GM12864 (cell line): ENCODE results near the gene GJA9.
"Not testable (repeated sequence)": the region's sequence is repeated elsewhere in the genome, so short reads cannot be mapped to it uniquely, and the experiment has no call there.

ENCODE experiments used
- DNase-seq: peaks from one replicate; pipeline ENCODE4 v3.0.0-alpha.2; 2011; ENCODE audit warnings: low read depth
- H3K4me3 ChIP-seq: 2 replicates; pipeline ENCODE4 v1.5.1; 2011; ENCODE audit warnings: mild to moderate bottlenecking, low read depth, low read length, control low read depth
- TF ChIP-seq, protein P1 (sequence below): IDR thresholded peaks from 2 replicates; pipeline ENCODE4 v1.5.1; 2011; ENCODE audit warnings: low read depth, mild to moderate bottlenecking, moderate library complexity, low read length, control low read depth, inconsistent platforms; ENCODE audit errors: missing control alignments

The GJA9 gene

DNA sequence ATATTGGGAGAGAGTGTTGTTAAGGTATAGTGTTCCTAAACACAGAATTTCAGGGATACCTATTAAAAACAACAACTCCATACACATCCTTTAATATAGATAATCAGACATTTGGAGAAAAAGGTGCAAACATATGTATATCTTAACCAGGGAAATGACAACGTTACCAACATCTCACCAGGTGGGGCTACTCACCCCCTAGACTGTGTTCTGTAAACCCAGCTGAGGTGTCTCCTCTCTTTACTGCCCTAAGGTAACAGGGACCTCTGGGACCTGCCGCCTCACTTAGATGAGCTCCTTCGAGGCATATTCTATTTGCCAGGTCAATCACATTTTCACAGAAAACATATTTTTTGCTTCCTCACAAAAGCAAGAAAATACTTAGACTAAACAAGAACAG is 35.2 kb downstream of the GJA9 start:
- TF ChIP-seq, protein P1, sequence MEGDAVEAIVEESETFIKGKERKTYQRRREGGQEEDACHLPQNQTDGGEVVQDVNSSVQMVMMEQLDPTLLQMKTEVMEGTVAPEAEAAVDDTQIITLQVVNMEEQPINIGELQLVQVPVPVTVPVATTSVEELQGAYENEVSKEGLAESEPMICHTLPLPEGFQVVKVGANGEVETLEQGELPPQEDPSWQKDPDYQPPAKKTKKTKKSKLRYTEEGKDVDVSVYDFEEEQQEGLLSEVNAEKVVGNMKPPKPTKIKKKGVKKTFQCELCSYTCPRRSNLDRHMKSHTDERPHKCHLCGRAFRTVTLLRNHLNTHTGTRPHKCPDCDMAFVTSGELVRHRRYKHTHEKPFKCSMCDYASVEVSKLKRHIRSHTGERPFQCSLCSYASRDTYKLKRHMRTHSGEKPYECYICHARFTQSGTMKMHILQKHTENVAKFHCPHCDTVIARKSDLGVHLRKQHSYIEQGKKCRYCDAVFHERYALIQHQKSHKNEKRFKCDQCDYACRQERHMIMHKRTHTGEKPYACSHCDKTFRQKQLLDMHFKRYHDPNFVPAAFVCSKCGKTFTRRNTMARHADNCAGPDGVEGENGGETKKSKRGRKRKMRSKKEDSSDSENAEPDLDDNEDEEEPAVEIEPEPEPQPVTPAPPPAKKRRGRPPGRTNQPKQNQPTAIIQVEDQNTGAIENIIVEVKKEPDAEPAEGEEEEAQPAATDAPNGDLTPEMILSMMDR, result no peak
- DNase-seq, result no peak
- no peak overlapping the region for H3K4me3 ChIP-seq

DNA sequence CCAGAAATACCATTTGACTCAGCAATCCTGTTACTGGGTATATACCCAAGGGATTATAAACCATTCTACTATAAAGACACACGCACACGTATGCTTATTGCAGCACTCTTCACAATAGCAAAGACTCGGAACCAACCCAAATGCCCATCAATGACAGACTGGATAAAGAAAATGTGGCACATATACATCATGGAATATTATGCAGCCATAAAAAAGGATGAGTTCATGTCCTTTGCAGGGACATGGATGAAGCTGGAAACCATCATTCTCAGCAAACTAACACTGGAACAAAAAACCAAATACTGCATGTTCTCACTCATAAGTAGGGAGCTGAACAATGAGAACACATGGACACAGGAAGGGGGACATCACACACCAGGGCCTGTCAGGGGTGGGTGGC is 36.3 kb downstream of the GJA9 start:
- not testable (repeated sequence) for H3K4me3 ChIP-seq, DNase-seq

DNA sequence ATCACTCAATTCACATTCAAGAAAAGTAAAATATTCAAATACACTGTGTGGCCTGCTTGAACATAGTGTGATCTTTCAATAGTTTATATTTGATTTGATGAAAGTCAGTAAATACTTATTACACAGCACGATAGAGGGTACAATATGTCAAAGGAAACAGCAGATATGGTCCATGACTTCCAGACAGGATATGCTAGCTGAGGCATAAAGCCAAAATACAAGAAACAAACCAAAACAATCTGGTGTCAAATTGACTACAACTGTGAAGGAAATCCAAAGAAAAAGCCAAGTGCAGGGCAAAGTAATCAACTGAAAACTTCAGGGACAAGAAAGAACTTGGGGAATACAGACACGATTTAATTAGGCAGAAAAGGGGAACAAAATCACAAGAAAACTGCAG is 41.1 kb downstream of the GJA9 start:
- no peak overlapping the region for H3K4me3 ChIP-seq
- no peak for DNase-seq
- TF ChIP-seq, protein P1, result no peak

DNA sequence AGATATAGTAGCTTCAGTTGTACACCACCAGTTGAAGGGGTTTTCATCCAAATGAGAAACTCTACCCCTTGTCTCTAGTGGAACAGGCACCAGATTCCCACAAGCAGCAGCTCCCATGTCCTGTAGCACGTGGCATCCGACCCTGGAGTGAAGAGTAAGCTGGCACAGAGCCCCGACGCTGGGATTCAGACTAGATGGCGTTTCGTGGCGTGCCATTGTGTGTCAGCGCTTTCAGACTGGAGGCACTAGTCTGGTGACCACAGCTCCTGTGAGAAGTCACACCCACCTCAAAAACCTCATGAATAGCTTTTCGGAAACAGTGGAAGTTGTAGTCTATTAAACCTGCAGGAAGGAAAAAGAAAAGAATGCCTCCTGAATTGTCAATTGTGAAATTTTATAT is 42.0 kb downstream of the GJA9 start:
- TF ChIP-seq, protein P1, result no peak
- DNase-seq, result no peak
- H3K4me3 ChIP-seq, result no peak overlapping the region

DNA sequence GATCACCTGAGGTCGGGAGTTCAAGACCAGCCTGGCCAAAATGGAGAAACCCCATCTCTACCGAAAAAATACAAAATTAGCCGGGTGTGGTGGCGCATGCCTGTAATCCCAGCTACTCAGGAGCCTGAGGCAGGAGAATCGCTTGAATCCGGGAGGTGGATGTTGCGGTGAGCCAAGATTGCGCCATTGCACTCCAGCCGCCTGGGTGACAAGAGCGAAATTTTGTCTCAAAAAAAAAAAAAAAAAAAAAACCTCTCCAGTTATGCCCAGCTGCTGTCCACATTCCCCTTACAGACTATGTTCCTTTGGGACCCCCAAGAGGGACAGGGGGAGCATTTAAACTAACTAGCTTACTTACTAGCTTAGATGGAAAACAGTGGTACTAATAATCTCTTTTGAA is 45.1 kb downstream of the GJA9 start:
- not testable (repeated sequence) for H3K4me3 ChIP-seq, DNase-seq

DNA sequence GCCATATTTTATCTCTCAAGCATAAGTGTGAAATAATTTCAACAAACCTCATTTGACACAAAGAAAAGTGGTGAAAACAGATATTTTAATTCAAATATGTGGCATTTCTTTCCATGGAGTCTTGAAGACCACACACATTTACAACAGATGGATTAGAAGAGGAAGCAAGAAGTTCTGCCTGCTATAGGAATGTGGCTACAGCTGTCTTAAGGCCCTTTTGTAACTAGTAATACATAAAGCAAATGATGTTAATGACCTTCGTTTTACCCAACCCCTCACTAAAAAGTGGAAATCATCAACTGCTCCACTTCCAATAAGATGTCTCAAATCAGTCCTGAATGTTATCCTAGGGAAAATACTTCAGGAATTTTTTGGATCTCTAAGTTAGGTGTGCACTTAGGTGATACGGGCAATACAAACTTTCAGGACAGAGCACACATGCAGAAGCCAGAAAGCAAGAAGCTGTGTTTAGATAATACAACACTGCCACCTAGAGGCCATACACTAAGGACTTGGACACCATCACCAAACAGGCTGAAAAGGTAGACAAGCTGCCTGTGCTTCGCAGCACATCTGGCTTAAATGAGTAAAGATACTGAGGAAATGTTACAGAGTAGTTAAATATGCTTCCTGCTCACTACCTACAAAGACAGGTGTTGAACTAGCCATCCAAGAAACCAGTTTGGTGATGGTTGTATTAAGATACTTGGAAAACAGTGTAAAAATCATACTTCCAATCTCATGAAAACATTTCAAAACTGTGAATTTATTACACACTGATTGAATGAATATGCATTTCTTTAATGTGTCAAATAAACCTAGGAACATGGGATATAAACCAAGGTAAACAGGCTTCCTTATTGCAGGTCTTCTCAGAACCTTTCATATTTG is 46.2 kb downstream of the GJA9 start:
- TF ChIP-seq, protein P1, result peak; percentile 71
- DNase-seq, result no peak
- no peak overlapping the region for H3K4me3 ChIP-seq

DNA sequence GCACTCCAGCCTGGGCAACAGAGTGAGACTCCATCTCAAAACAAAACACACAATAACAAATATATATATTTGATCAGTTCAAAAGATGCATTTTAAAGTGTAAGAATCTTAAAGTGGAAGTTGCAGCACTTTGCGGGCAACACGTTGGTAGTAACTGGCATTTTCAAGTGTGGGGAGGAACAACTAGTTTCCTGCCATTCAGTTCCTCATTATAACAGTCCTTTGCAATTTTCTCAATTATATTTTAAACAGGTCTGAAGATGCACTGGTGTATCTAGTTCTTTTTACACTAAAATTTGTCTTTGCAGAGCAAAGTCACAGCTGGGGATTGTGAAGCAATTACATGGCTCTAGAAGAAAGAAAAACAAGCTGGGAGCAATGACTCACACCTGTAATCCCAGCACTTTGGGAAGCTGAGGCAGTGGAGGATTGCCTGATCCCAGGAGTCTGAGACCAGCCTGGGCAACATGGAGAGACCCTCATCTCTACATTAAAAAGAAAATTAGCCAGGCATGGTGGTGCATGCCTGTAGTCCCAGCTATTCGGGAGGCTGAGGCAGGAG is 47.1 kb downstream of the GJA9 start:
- H3K4me3 ChIP-seq, result no peak overlapping the region
- TF ChIP-seq, protein P1, result no peak
- DNase-seq, result no peak

DNA sequence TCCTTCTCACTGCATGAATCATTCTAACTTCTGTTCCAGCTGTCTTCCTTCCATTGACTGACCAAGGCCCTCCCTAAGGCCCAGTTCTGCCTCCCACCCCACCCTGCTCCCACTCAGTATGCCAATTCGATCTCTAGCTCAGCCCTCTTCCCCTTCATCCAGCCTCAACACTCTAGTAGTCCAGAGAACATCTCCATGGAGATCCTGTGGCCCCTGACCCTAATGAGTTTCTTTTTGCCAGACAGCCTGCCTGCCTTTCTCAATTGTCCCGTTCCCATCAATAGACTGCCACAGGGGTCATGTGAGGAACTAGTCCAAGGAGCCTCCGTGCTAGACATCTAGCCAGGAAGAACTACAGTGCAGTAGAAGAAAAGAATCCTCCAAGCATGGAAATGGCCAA is 48.2 kb downstream of the GJA9 start:
- TF ChIP-seq, protein P1, result no peak
- no peak overlapping the region for H3K4me3 ChIP-seq
- no peak for DNase-seq
